Fibroblast of pulmonary artery (primary cell): ENCODE data around the gene ACP5.
"Not testable (repeated sequence)": the region's sequence is repeated elsewhere in the genome, so short reads cannot be mapped to it uniquely, and the experiment has no call there.

ENCODE experiments used
- DNase-seq: peaks from one replicate; pipeline ENCODE4 v3.0.0-alpha.2; 2010; ENCODE audit warnings: low read depth
- H3K4me3 ChIP-seq: replicated peaks from 2 replicates; pipeline ENCODE4 v1.5.1; 2011; ENCODE audit warnings: low read depth, mild to moderate bottlenecking, control low read depth, low read length, moderate library complexity
- CTCF ChIP-seq: IDR thresholded peaks from 2 replicates; pipeline ENCODE4 v1.5.1; 2011; ENCODE audit warnings: mild to moderate bottlenecking, control low read depth, low read length, inconsistent platforms; ENCODE audit errors: missing control alignments

The ACP5 gene

GRCh38 chr19:11611730-11612129 lies 34.3 kb upstream of the ACP5 start:
- TF ChIP-seq CTCF = no peak
- DNase-seq = no peak
- no peak overlapping the region for H3K4me3 ChIP-seq

GRCh38 chr19:11606484-11606883 lies 29.0 kb upstream of the ACP5 start:
- DNase-seq = no peak
- H3K4me3 ChIP-seq = no peak overlapping the region
- no peak for TF ChIP-seq CTCF

- DNase-seq, H3K4me3 ChIP-seq: not testable (repeated sequence)
Observed at GRCh38 chr19:11599704-11600103, 22.3 kb upstream of the ACP5 start.

GRCh38 chr19:11598746-11599145 lies 21.3 kb upstream of the ACP5 start:
- TF ChIP-seq CTCF = no peak
- DNase-seq = no peak
- peak overlapping the region; percentile 94 for H3K4me3 ChIP-seq

- peak; percentile 42 for DNase-seq
- no peak for TF ChIP-seq CTCF
- H3K4me3 ChIP-seq = peak overlapping the region; percentile 94
Observed at GRCh38 chr19:11598103-11598483, 20.6 kb upstream of the ACP5 start.

- peak; percentile 98 for DNase-seq
- TF ChIP-seq CTCF = peak; percentile 4
- H3K4me3 ChIP-seq = peak within 1 kb of the TSS; percentile 94
Observed at GRCh38 chr19:11597202-11598102, 20.0 kb upstream of the ACP5 start, which contains the start of gene ZNF627. TSS of gene ZNF627 (plus strand) at chr19:11597483. CDS start at chr19:11597628, 145 bp downstream.

- no peak overlapping the region for H3K4me3 ChIP-seq
- TF ChIP-seq CTCF = no peak
- no peak for DNase-seq
Observed at GRCh38 chr19:11596156-11596555, 18.7 kb upstream of the ACP5 start.
